GM15510 (cell line): Measurements from ENCODE around the gene NR3C2.

Experiments used
- POLR2A ChIP-seq: IDR thresholded peaks from 3 replicates; pipeline ENCODE4 v1.6.1; 2011; ENCODE audit warnings: borderline replicate concordance; ENCODE audit not compliant: insufficient read length; ENCODE audit errors: extremely low read depth

Gene NR3C2

DNA sequence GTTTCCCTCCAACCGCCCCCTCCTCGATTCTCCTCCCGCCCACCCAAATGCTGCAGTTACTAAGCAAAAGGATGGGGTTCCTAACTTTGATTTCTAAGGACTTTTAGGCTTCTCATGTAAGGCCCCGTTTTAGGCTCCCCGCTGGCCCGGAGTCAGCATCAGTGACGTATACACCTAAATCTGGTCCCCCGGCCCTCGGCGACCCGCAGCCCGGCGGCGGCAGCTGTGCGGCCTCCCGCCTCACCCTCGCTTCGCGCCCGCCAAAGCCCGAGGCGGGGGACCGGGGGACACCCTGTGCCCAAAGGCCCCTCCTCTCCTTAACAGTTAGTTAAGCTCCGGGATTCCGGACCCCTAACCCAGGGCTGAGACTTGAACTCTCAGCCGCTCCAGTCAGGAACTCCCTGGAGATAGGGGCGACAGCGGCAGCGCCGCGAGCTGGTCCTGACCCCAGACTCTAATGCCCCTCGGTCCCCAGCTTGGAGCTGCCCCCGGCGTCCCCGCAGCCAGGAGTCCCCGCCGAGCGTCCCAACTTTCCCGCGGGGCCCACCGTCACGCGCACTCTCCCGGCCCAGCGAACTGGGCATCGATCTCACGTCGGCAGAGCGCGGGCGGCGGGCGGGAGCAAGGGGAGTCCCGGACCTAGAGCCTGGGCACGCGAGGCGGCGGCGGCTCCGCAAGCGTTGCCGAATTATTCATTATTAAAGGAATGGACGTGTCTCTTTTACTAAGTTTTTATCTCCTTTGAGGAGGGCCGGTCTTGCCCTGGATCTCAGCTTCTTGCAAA lies 1.5 kb upstream of the NR3C2 start:
- no peak for TF ChIP-seq POLR2A

- no peak for TF ChIP-seq POLR2A
These were observed 758 bp upstream of the NR3C2 start for GRCh38 chr4:148442832-148443511.

GRCh38 chr4:148441624-148441985 lies 609 bp downstream of the NR3C2 start:
- no peak for TF ChIP-seq POLR2A

DNA sequence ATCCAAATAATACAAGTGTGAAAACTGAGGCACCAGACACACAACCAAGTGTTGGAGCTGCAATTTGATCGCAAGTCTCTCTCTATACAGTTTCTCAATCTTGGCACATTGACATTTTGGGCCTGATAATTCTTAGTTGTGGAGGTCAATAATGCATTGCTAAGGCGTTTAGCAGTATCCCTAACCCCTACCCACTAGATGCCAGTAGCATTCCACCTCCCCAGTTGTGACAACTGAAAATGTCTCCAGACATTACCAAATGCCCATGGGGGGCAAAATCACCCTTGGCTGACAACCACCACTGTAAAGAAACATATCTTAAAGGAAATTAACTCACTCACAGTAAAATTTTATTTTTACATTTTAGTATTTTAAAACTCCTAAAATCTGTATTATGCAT lies 4.2 kb downstream of the NR3C2 start:
- no peak for TF ChIP-seq POLR2A

DNA sequence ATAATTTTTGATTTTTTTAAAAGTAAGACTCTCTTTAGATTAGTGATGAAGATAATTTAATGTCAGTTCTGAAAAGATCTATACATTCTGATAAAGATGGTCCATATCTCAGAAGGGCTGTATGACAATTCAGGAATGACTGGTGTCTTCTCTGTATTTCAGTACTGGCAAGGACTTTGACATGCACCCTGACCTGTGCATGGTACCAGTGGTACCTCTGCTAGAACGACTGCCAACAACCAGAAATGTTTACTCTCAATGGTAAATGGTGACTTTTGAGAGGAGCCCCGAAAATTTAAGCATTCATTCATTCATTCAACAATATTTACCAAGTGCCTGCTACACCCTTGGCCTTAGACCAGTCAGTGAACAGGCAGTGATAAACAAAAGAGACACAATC lies 4.8 kb downstream of the NR3C2 start:
- no peak for TF ChIP-seq POLR2A

DNA sequence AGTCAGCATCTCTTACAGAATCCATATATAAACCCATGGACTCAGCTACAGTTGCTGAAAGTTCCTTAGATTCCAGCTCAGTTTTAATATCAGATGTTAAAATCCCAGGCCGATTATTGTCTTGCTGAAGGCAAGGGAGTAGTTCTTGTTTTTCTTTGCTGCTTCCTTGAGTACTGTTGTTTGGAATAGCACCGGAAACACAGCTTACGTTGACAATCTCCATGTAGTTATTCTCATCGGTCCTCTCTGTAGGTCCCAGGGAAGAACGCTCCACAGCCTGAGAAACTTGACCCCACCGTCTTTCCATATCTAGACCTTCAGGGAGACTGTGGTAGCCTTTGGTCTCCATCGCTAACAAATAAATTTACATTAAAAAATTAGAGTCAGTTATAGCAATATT lies 5.7 kb downstream of the NR3C2 start:
- no peak for TF ChIP-seq POLR2A

DNA sequence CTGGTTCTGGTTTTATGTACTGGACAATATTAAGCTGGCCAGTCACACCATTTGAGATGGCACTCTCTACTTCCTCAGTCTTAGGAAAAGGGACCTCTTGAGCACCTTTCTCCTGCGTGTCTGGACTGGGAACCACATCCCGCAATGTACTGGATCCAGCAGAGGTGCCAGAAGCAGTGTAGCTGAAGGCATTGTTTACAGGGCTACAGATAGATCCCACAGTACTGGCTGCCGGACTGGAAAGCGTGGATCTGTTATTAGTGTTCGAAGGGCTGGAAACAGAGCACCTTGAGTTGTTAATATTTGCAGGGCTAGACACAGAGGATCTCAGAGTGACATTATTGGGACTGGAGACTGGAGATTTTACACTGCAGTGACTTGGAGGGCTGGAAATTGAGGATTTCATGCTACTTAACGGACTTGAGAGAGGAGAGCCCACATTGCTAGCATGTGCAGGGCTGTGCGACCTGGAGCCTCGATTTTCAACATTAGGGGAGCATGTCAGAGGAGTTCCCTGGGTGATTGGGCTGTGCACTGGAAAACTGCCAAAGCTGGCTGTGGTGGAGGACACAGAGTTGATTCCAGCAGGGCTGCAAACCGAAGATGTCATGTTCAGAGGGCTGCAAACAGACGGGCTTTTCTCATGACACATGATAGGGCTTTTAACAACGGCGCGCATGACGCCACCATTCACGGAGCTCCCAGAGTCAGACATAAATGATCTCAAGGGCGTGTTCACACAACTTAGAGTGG lies 6.4 kb downstream of the NR3C2 start:
- no peak for TF ChIP-seq POLR2A

DNA sequence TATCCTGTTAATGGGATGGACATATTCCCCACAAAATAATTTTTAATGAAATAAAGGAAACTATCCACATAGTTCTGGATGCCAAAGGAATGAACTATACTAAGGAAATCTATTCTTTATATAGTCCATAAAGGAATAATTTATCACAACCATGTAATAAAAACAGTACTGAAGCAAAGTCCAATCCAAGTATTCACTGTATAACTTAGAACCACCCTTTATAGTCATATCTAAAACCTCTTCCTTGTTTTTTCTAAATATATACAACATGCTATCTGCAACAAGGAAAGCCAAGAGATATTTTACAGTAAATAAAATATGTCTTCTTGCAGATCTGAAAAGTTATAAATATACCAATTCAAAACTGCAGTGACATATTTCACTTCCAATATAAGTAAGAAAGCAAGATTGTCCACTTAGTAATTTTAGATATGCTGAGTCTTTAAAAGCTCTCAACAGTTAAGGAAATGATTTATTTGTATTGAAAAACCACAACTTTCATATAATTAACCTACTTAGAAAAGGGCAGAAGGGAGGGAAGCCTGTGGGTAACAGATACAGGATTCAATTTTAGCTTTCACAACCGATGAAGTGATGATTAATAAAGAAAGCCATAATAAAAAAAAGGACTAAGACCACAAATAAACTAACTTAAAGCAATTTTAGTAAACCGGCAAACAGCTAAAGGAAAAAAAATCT lies 8.0 kb downstream of the NR3C2 start:
- no peak for TF ChIP-seq POLR2A

- no peak for TF ChIP-seq POLR2A
These were observed 10.8 kb downstream of the NR3C2 start for GRCh38 chr4:148431401-148431800.

- TF ChIP-seq POLR2A = no peak
These were observed 11.4 kb downstream of the NR3C2 start for GRCh38 chr4:148430854-148431253.

DNA sequence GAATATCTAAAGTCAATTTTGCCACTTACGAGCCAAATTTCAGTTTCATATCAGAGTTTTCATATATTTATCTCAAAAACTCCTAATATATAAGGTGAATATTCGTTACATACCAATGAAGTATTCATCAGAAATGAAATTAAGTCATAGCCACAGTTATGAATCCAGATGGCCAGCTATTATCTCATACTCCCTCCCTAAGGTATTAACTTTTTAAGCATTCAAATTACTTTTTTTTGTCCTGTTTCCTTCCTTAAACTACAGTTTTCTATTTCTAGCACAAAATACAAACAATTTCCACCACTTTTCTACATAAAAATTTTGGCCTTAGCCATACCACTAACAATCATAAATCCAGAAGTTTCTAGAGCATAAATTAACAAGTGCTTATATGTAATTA lies 13.0 kb downstream of the NR3C2 start:
- no peak for TF ChIP-seq POLR2A

- TF ChIP-seq POLR2A = no peak
These were observed 15.6 kb downstream of the NR3C2 start for GRCh38 chr4:148426643-148427042.

DNA sequence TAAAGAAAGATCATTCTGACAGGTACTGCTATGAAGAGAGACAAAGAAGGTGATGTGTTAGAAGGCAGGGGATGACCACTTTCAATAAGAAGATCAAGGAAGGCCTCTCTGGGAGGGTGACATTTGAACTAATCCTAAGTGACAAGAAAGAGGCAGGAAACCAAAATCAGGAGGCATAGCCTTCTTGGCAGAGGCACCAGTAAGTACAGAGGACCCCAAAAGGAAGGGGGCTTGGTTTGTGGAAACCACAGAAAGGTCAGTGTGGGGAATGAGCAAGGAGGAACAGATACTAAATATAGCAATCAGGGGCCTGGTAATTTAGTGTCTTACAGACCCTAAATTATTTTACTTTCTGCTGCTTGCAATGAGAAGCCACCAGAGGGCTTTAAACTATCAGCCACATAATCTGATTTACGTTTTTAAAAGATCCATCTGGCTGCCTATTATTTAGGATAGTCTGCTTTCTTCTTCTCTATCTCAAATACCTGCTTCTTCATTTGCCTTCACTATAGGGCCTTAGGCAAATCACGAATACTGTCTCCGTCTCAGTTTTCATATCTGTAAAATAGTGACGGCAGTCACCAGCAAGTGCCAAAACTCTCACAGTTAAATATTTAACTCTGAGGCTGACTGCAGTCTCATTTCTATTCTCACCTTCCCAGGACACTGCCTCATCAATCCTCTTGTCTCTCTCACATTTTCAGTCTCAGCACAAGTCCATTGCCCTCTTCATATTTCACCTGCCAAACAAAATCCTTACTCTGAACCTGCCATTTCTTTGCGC lies 16.7 kb downstream of the NR3C2 start:
- no peak for TF ChIP-seq POLR2A

DNA sequence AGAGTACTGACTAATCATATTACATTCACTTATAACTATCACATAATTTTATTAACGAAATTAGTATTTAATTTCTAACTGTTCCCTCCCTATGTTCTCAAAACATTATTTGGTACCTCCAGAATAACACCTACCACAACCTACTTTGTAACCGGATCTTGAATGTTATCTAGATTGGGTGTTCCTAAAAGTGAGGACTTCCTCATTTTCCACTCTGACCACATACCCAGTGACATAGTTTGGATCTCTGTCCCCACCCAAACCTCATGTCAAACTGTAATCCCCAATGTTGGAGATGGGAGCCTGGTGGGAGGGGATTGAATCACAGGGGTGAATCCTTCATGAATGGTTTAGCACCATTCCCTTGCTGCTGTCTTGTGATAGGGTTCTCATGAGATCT lies 21.8 kb downstream of the NR3C2 start:
- no peak for TF ChIP-seq POLR2A
